Smooth muscle cell of trachea (primary cell): ENCODE results near the gene CAND2. TPM values are rescaled to one million over a fixed set of nuclear protein-coding genes. Genes with fewer than 3 reads are reported as not detected.

Experiments
- total RNA-seq: library from RNA; depleted of rRNA; stranded (reverse); fragments of >200 nt; gene quantifications from 2 replicates; pipeline ENCODE4 v1.2.1, GENCODE V29; 2014

Gene CAND2
- 4.7 and 16.9 TPM in 2 replicates for total RNA-seq

DNA sequence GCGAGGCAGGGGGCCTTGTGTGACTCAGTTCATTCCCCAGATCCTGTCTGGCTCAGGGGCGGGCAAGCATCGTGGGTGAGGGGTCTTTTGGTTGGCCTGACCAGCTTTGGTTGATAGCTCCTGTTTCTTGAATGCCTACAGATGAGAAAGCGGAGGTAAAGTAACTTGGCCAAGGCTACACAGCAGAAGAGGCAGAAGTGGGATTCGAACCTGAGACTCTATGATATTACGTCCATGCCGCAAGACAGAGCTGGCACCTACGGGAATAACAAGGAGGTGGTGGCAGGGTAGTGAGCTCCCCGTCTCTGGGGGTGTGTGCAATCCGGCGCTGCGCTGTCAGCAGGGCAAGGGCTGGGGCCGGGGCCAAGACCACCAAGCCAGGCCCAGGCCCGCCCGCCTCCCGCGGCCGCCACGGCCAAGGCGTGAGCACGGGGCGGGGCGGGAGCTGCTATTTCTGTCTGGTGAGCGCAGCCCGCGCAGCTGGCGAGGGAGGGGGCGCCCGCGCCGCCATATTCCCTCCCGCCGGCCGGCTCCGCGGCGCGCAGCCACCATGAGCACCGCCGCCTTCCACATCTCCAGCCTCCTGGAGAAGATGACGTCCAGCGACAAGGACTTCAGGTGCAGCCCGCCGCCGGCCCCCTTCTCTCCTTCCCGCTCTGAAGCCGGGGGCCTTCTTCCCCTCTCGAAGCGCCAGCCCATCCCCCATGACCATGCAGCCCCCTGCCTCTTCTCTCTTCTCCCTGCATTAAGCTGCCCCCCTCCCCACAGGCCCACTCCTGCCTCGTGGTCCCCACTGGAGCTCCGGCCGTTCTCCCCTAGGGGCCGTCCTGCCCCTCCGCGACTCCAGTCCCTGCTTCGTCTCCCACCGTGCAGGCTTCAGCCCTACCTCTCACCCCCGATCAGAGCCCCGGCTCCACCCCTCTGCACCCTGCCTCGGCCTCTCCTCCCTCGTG is at the start of gene CAND2:
Gene CAND2, plus strand, starts transcription at position 510 of the 953 bp plus-strand sequence. Its CDS starts 41 bp downstream, at position 551.

DNA sequence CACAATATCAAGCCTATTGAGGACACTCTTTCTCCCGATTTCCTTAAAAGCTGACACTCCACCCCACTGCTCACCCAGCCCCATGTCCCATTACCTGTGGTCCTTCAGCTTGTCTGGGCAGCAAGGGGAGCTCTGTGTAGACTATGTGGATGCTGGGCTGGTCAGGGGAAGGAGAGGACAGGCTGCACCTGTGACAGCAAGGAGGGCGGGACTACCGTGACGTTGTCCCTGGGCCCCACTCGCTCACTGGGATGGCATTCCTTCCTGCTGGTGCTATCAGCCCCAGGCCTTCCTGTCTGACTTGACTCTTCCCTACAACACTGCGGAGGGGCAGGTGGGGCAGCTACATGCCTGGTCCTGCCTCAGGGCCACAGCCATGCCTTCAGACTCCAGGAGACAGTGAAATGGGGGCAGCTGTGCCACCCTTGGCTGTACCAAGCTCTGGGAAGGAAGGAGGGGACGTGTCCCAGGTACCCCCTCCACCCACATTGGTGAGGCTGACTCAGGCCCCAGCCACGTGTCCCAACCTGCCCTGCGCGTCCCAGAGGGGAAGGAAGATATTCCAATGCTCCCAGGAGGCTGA is 37.3 kb upstream of the CAND2 start, which contains the start of gene TMEM40:
Gene TMEM40, minus strand, starts transcription at position 163 of the 583 bp plus-strand sequence. CDS start 9,427 bp downstream, outside the sequence.

DNA sequence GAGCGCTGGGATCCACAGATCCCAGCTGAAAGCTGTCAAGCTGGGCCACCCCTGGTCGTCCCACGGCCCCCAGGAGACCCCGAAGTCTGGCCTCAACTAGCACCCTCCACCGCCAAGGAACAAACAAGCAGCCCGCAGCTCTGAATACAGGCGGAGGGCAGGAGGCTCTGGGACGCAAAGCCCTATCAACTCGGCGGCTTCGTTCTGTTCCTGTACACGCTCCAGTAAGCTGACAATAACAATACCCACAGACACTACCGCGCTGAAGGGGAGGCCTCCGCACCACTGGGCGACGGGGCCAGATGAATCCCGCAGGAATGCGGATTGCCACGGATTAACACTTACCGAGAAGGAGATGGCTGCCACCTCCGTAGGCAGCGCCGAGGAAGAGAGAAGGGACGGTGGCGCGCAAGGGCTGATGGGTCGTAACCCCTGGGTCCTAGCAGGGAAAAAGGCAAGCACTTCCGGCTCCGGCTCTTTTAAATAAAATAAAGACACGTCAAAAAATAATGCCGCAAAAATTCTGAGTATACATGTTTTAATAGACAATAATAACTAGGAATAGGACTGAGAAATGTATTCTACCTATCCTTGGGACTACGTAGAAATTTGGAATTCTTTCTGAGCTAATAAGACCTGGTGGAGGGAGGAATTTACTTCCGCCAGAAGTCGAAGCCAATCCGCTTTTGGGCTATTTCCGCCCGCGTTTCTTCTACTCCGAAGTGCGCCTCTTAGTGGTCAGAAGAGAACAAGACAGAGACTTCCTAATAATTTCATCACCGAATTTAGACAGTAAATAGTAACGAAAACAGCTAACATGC is 44.9 kb downstream of the CAND2 start, which contains the start of gene RPL32:
Gene RPL32, minus strand, starts transcription at position 417 of the 821 bp plus-strand sequence. CDS start 1,328 bp downstream, outside the sequence.

Other genes starting within 250 kb of the CAND2 start
- gene MKRN2, start 239.6 kb upstream of the CAND2 start, total RNA-seq: 46.5 and 59.0 TPM in 2 replicates
- 112 and 171 TPM in 2 replicates for gene RAF1, start 132.6 kb upstream of the CAND2 start, total RNA-seq
- 0.15 TPM in 1 of 2 replicates, not detected in the other for gene TMEM40, start 37.4 kb upstream of the CAND2 start, total RNA-seq
- gene RPL32, start 44.9 kb downstream of the CAND2 start, total RNA-seq: 593 and 1,321 TPM in 2 replicates